Chondrocyte (in vitro differentiated cells): Measurements from ENCODE around the gene ZC3H15. TPM values are rescaled to one million over a fixed set of nuclear protein-coding genes. Genes with fewer than 3 reads are reported as not detected.

Source experiments
- DNase-seq: peaks from one replicate; pipeline ENCODE4 v3.0.0; 2021; ENCODE audit warnings: mixed read lengths, low spot score
- H3K27ac Mint-ChIP-seq: one replicate; pipeline ENCODE4 v1.8.0; 2021; ENCODE audit warnings: mild to moderate bottlenecking, moderate library complexity, mixed read lengths; ENCODE audit not compliant: unreplicated experiment
- H3K27me3 Mint-ChIP-seq: 2 replicates; pipeline ENCODE4 v1.8.0; 2021; ENCODE audit warnings: low read depth, mixed read lengths
- H3K36me3 Mint-ChIP-seq: 2 replicates; pipeline ENCODE4 v1.8.0; 2021; ENCODE audit warnings: low read depth, mixed read lengths
- H3K4me1 Mint-ChIP-seq: 2 replicates; pipeline ENCODE4 v1.8.0; 2021; ENCODE audit warnings: low read depth, mild to moderate bottlenecking, mixed read lengths
- H3K4me3 Mint-ChIP-seq: one replicate; pipeline ENCODE4 v1.8.0; 2021; ENCODE audit warnings: mild to moderate bottlenecking, moderate library complexity, mixed read lengths; ENCODE audit not compliant: unreplicated experiment
- H3K9me3 Mint-ChIP-seq: 2 replicates; pipeline ENCODE4 v1.8.0; 2021; ENCODE audit warnings: low read depth, mixed read lengths
- total RNA-seq: library from RNA; stranded (reverse); gene quantifications from 3 replicates; pipeline ENCODE4 v1.2.1, GENCODE V29; 2021
- TF ChIP-seq, protein P1 (sequence below): fragments of 200-600 bp; sonication (generic); IDR thresholded peaks from 2 replicates; pipeline ENCODE4 v1.5.0; 2021; ENCODE audit warnings: antibody characterized with exemption, mild to moderate bottlenecking, moderate library complexity

ZC3H15 gene
- total RNA-seq, 1 donor from 2014 or later, result 46.4 TPM

DNA sequence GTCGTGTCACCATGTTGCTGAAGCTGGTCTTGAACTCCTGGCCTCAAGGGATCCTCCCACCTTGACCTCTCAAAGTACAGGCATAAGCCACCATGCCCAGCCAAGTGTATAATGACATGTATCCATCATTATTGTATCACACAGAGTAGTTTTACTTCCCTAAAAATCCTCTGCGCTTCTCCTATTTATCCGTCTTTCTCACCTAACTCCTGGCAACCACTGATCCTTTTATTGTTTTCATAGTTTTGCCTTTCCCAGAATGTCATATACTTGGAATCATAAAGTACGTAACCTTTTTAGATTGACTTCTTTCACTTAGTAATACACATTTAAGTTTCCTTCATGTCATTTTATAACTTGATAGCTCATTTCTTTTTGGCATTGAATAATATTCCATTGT is 51.0 kb downstream of the ZC3H15 start:
- H3K4me1 Mint-ChIP-seq, result peaks cover 39% of the 10 kb centered on the region
- no peak overlapping the region for H3K27ac Mint-ChIP-seq
- H3K27me3 Mint-ChIP-seq, result no peaks in the 10 kb centered on the region
- H3K9me3 Mint-ChIP-seq, result peaks cover 3% of the 10 kb centered on the region
- H3K4me3 Mint-ChIP-seq, result no peak overlapping the region
- H3K36me3 Mint-ChIP-seq, result no peaks in the 10 kb centered on the region
- TF ChIP-seq, protein P1, sequence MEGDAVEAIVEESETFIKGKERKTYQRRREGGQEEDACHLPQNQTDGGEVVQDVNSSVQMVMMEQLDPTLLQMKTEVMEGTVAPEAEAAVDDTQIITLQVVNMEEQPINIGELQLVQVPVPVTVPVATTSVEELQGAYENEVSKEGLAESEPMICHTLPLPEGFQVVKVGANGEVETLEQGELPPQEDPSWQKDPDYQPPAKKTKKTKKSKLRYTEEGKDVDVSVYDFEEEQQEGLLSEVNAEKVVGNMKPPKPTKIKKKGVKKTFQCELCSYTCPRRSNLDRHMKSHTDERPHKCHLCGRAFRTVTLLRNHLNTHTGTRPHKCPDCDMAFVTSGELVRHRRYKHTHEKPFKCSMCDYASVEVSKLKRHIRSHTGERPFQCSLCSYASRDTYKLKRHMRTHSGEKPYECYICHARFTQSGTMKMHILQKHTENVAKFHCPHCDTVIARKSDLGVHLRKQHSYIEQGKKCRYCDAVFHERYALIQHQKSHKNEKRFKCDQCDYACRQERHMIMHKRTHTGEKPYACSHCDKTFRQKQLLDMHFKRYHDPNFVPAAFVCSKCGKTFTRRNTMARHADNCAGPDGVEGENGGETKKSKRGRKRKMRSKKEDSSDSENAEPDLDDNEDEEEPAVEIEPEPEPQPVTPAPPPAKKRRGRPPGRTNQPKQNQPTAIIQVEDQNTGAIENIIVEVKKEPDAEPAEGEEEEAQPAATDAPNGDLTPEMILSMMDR, result no peak
- DNase-seq, result no peak

DNA sequence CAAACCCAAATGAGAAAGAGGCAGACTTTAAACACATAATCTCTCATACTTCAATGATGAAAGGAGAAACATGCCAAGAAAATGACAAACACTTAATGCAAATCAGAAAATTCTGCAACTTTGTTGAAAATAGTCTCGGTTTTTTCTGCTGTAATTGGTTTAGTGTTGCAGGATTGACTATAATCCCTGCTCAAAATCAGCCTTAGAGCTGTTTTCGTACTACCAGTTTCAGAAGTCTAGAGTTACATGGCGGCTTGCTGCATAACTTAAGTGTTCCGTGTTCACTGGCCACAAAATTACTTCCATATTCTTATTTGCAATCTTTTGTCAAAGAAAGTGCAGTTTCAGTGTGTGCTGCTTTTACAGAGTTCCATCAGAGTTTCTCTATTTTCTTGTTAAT is 54.9 kb downstream of the ZC3H15 start:
- Mint-ChIP-seq H3K27me3 (no peaks in the 10 kb centered on the region), H3K27ac (peak overlapping the region; percentile 79), H3K4me1 (peaks cover 27% of the 10 kb centered on the region), H3K36me3 (no peaks in the 10 kb centered on the region), H3K9me3 (peaks cover 5% of the 10 kb centered on the region), H3K4me3 (no peak overlapping the region)
- no peak for DNase-seq
- TF ChIP-seq, protein P1, result no peak

DNA sequence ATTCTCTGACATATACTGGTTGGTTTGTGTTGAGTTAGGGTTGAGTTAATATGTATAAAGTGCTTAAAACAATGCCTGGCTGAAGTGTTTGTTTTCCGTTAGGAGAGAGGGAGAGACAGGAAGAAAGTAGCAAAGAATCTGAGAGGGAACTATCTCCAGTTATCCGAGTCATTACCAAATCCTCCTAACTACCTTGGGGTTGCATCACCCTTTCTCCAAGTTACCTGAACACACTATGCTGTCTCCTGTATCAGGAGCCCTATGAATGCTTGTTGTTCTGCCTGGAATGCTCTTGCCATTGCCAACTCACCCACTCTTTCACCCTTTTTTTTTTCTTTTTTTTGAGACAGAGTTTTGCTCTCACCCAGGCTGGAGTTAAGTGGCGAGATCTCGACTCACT is 55.9 kb downstream of the ZC3H15 start:
- no peak for DNase-seq
- TF ChIP-seq, protein P1, result no peak
- Mint-ChIP-seq H3K9me3 (peaks cover 5% of the 10 kb centered on the region), H3K4me3 (no peak overlapping the region), H3K36me3 (no peaks in the 10 kb centered on the region), H3K27me3 (no peaks in the 10 kb centered on the region), H3K4me1 (peaks cover 27% of the 10 kb centered on the region), H3K27ac (peak overlapping the region; percentile 18)

DNA sequence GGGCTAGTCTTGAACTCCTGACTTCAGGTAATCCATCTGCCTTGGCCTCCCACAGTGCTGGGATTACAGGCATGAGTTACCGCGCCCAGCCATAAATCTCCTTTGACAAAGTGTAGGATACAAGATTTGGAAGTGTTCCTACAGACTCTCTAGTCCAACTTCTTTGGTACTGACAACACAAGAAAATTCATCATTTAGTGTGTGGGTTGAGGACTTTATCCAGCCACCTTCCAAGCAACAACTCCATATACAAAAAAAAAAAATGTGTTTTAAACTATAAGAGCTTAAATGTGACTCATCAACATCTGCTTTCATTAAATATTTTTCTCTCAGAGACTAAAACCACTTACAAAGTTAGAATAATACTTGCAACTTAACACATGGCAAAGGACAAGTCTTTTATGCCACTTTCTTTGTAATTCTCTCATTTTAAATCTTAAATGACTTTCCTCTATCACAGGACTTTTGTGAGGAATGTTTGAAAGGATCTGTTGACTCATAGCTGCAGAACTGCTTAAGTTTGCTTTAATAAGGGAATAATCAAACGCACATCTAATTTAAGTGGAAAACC is 57.6 kb downstream of the ZC3H15 start:
- Mint-ChIP-seq H3K27me3 (no peaks in the 10 kb centered on the region), H3K4me1 (peaks cover 27% of the 10 kb centered on the region), H3K27ac (no peak overlapping the region), H3K36me3 (no peaks in the 10 kb centered on the region), H3K4me3 (peak overlapping the region; percentile 32), H3K9me3 (peaks cover 2% of the 10 kb centered on the region)
- TF ChIP-seq, protein P1, result no peak
- DNase-seq, result no peak

DNA sequence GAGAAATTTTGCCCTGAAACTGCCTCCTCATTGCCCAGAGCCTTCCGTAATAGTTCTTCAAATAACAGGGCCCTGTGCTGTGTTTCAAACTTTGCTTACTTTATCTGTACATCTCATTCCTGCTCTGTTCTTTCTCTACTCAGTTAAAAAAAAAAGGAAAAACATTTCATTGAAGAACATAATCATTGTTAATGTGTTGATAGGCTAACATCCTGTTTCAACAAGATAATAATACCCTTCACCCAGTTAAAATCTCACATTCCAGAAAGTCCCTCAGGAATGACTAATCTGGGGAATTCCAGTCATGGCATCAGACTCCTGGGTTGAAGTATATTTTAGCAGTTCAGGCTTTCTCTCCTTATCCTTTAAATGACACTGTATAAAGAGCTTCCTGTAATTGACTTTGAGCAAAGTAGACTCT is 58.2 kb downstream of the ZC3H15 start:
- TF ChIP-seq, protein P1, result no peak
- Mint-ChIP-seq H3K27me3 (no peaks in the 10 kb centered on the region), H3K36me3 (no peaks in the 10 kb centered on the region), H3K27ac (no peak overlapping the region), H3K4me3 (peak overlapping the region; percentile 32), H3K9me3 (peaks cover 2% of the 10 kb centered on the region), H3K4me1 (peaks cover 27% of the 10 kb centered on the region)
- no peak for DNase-seq
